Measurements from ENCODE around the gene TMEM59L.

Gene TMEM59L

GRCh38 chr19:18588611-18589379, 23.9 kb upstream of the TMEM59L start, which contains the start of gene REX1BD (continued):
- TF ChIP-seq ZNF701 (tag by site-specific recombination; IDR thresholded peaks at IDR 0.05) (no peak), AEBP2 (tag by site-specific recombination; IDR thresholded peaks at IDR 0.05; ENCODE audit: borderline replicate concordance) (no peak), ZNF148 (tag by site-specific recombination; IDR thresholded peaks at IDR 0.05; ENCODE audit: borderline replicate concordance) (peak; percentile 83; the same call in 1 of the 2 replicates), EGR2 (tag by site-specific recombination; IDR thresholded peaks at IDR 0.05; ENCODE audit: low read depth) (peak; percentile 94), BCL11B (tag by site-specific recombination; IDR thresholded peaks at IDR 0.05; ENCODE audit: low read depth) (no peak; the same call in 1 of the 2 replicates), ZNF449 (tag by site-specific recombination; IDR thresholded peaks at IDR 0.05) (no peak; the same call in none of the 2 replicates), ZEB2 (tag by site-specific recombination; IDR thresholded peaks at IDR 0.05) (peak; percentile 90), ZNF571 (tag by site-specific recombination; IDR thresholded peaks at IDR 0.05) (no peak), TSHZ1 (tag by site-specific recombination; IDR thresholded peaks at IDR 0.05; ENCODE audit: borderline replicate concordance) (no peak; the same call in 1 of the 2 replicates), HOXD13 (CRISPR knock-in tag; IDR thresholded peaks at IDR 0.05; ENCODE audit: borderline replicate concordance) (no peak), ZNF629 (tag by site-specific recombination; IDR thresholded peaks at IDR 0.05) (peak; percentile 71), ZNF623 (tag by site-specific recombination; IDR thresholded peaks at IDR 0.05) (peak; percentile 25; the same call in 1 of the 2 replicates), ZNF654 (tag by site-specific recombination; IDR thresholded peaks at IDR 0.05; ENCODE audit: low read depth) (no peak), ZNF658 (tag by site-specific recombination; IDR thresholded peaks at IDR 0.05) (no peak), ELK4 (IDR thresholded peaks at IDR 0.05; ENCODE audit: borderline replicate concordance, low read depth, low read length) (no peak), ZNF837 (tag by site-specific recombination; IDR thresholded peaks at IDR 0.05) (peak; percentile 93), SCRT2 (tag by site-specific recombination; IDR thresholded peaks at IDR 0.05) (peak; percentile 62), ZNF16 (tag by site-specific recombination; IDR thresholded peaks at IDR 0.05; ENCODE audit: low read depth) (no peak), BCL11A (tag by site-specific recombination; IDR thresholded peaks at IDR 0.05; ENCODE audit: low read depth) (0 out of 2 replicates have a peak, but pooled peaks have one; percentile 9), ZNF747 (tag by site-specific recombination; IDR thresholded peaks at IDR 0.05) (no peak), ZFP41 (tag by site-specific recombination; IDR thresholded peaks at IDR 0.05; ENCODE audit: borderline replicate concordance) (no peak), ZBTB10 (tag by site-specific recombination; IDR thresholded peaks at IDR 0.05) (peak; percentile 85; the same call in 1 of the 2 replicates), ZBTB44 (tag by site-specific recombination; IDR thresholded peaks at IDR 0.05) (peak; percentile 55)
